ENCODE data around the gene INMT. TPM values are rescaled to one million over a fixed set of nuclear protein-coding genes. Genes with fewer than 3 reads are reported as not detected.

The INMT gene
- total RNA-seq, 1 donor from 2014 or later: 1.4 TPM

GRCh38 chr7:30727061-30727945 lies 24.6 kb upstream of the INMT start:
- Mint-ChIP-seq H3K4me3 (ENCODE audit: unreplicated experiment) (no peak overlapping the region), H3K27ac (ENCODE audit: unreplicated experiment) (no peak overlapping the region), H3K36me3 (ENCODE audit: low read depth, unreplicated experiment) (no peaks in the 10 kb centered on the region), H3K9me3 (ENCODE audit: unreplicated experiment) (no peaks in the 10 kb centered on the region), H3K4me1 (ENCODE audit: unreplicated experiment) (no peaks in the 10 kb centered on the region), H3K27me3 (ENCODE audit: unreplicated experiment) (peaks cover 11% of the 10 kb centered on the region)
- no peak for DNase-seq (ENCODE audit: low spot score)
- no peak for TF ChIP-seq CTCF (IDR thresholded peaks at IDR 0.05; ENCODE audit: unreplicated experiment)

- no peak for TF ChIP-seq CTCF (IDR thresholded peaks at IDR 0.05; ENCODE audit: unreplicated experiment)
- no peak overlapping the region for H3K27ac Mint-ChIP-seq (ENCODE audit: unreplicated experiment)
- H3K4me3 Mint-ChIP-seq (ENCODE audit: unreplicated experiment): no peak overlapping the region
- no peaks in the 10 kb centered on the region for H3K36me3 Mint-ChIP-seq (ENCODE audit: low read depth, unreplicated experiment)
- no peak for DNase-seq (ENCODE audit: low spot score)
- no peaks in the 10 kb centered on the region for H3K4me1 Mint-ChIP-seq (ENCODE audit: unreplicated experiment)
- H3K9me3 Mint-ChIP-seq (ENCODE audit: unreplicated experiment): no peaks in the 10 kb centered on the region
- H3K27me3 Mint-ChIP-seq (ENCODE audit: unreplicated experiment): peaks cover 9% of the 10 kb centered on the region
Observed at GRCh38 chr7:30728591-30729100, 23.3 kb upstream of the INMT start.

- TF ChIP-seq CTCF (IDR thresholded peaks at IDR 0.05; ENCODE audit: unreplicated experiment): no peak
- H3K9me3 Mint-ChIP-seq (ENCODE audit: unreplicated experiment): no peaks in the 10 kb centered on the region
- peaks cover 9% of the 10 kb centered on the region for H3K27me3 Mint-ChIP-seq (ENCODE audit: unreplicated experiment)
- H3K4me3 Mint-ChIP-seq (ENCODE audit: unreplicated experiment): no peak overlapping the region
- DNase-seq (ENCODE audit: low spot score): no peak
- no peaks in the 10 kb centered on the region for H3K36me3 Mint-ChIP-seq (ENCODE audit: low read depth, unreplicated experiment)
- H3K27ac Mint-ChIP-seq (ENCODE audit: unreplicated experiment): no peak overlapping the region
- H3K4me1 Mint-ChIP-seq (ENCODE audit: unreplicated experiment): no peaks in the 10 kb centered on the region
Observed at GRCh38 chr7:30729642-30730041, 22.3 kb upstream of the INMT start.

GRCh38 chr7:30730097-30730496 lies 21.8 kb upstream of the INMT start:
- Mint-ChIP-seq H3K27me3 (ENCODE audit: unreplicated experiment) (peaks cover 9% of the 10 kb centered on the region), H3K4me3 (ENCODE audit: unreplicated experiment) (no peak overlapping the region), H3K36me3 (ENCODE audit: low read depth, unreplicated experiment) (no peaks in the 10 kb centered on the region), H3K27ac (ENCODE audit: unreplicated experiment) (no peak overlapping the region), H3K9me3 (ENCODE audit: unreplicated experiment) (no peaks in the 10 kb centered on the region), H3K4me1 (ENCODE audit: unreplicated experiment) (peaks cover 3% of the 10 kb centered on the region)
- no peak for DNase-seq (ENCODE audit: low spot score)
- no peak for TF ChIP-seq CTCF (IDR thresholded peaks at IDR 0.05; ENCODE audit: unreplicated experiment)

- no peak for TF ChIP-seq CTCF (IDR thresholded peaks at IDR 0.05; ENCODE audit: unreplicated experiment)
- H3K4me1 Mint-ChIP-seq (ENCODE audit: unreplicated experiment): peaks cover 5% of the 10 kb centered on the region
- H3K4me3 Mint-ChIP-seq (ENCODE audit: unreplicated experiment): no peak overlapping the region
- H3K27me3 Mint-ChIP-seq (ENCODE audit: unreplicated experiment): peaks cover 9% of the 10 kb centered on the region
- H3K27ac Mint-ChIP-seq (ENCODE audit: unreplicated experiment): no peak overlapping the region
- no peaks in the 10 kb centered on the region for H3K9me3 Mint-ChIP-seq (ENCODE audit: unreplicated experiment)
- DNase-seq (ENCODE audit: low spot score): no peak
- H3K36me3 Mint-ChIP-seq (ENCODE audit: low read depth, unreplicated experiment): no peaks in the 10 kb centered on the region
Observed at GRCh38 chr7:30730996-30731395, 20.9 kb upstream of the INMT start.
